HG03135 (cell line): ENCODE measurements around the gene LACTBL1.
"Not testable (repeated sequence)": the region's sequence is repeated elsewhere in the genome, so short reads cannot be mapped to it uniquely, and the experiment has no call there.

Experiments
- ATAC-seq: cut with Tn5 transposase; IDR thresholded peaks from one replicate; pipeline ENCODE4 v1.9.1; 2021; ENCODE audit warnings: mild to moderate bottlenecking, moderate library complexity; ENCODE audit not compliant: unreplicated experiment

Gene LACTBL1

DNA sequence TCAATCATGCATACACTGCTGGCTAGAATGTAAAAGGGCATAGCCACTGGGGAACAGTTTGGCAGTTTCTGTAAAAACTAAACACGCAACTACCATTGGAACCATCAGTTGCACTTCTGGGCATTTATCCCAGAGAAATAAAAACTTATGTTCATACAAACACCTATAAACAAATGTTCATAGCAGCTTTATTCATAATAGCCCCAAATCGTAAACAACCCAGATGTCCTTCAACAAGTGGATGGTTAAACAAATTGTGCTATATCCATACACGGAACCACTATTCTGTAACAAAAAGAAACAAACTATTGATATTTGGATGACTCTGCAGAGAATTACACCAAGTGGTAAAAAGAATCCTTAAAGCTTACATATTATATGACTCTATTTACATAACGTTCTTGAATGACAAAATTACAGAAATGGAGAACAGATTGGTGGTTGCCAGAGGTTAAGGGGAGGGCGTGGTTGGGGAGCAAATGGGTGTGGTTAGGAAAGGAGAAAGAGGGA lies 22.8 kb downstream of the LACTBL1 start:
- ATAC-seq: no peak

- ATAC-seq: not testable (repeated sequence)
These were observed 27.5 kb downstream of the LACTBL1 start for GRCh38 chr1:22945171-22945570.

GRCh38 chr1:22944346-22945055 lies 28.2 kb downstream of the LACTBL1 start:
- no peak for ATAC-seq

- ATAC-seq: no peak
These were observed 31.4 kb downstream of the LACTBL1 start for GRCh38 chr1:22941257-22941656.

DNA sequence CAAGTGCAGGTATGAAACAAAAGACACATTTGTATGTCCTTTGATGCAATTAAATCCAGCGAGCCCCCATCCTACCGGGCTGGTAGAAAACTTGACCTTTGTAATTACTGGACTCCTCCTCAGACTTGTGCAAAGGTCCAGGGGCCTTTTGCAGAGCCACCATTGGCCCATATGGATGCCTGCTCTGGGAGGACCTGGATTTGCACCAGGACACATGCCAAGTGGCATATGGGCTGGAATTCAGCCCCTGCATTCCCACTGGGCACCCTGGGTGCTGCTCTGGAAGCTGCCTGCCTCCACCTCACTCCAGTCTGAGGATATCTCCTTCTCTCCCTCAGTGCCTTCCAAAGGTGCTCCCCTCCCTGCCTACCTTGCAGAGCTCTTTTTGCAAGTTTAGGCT lies 36.0 kb downstream of the LACTBL1 start:
- ATAC-seq: no peak

- ATAC-seq: no peak
These were observed 37.2 kb downstream of the LACTBL1 start for GRCh38 chr1:22935433-22935832.

GRCh38 chr1:22932803-22933470 lies 39.7 kb downstream of the LACTBL1 start:
- no peak for ATAC-seq

DNA sequence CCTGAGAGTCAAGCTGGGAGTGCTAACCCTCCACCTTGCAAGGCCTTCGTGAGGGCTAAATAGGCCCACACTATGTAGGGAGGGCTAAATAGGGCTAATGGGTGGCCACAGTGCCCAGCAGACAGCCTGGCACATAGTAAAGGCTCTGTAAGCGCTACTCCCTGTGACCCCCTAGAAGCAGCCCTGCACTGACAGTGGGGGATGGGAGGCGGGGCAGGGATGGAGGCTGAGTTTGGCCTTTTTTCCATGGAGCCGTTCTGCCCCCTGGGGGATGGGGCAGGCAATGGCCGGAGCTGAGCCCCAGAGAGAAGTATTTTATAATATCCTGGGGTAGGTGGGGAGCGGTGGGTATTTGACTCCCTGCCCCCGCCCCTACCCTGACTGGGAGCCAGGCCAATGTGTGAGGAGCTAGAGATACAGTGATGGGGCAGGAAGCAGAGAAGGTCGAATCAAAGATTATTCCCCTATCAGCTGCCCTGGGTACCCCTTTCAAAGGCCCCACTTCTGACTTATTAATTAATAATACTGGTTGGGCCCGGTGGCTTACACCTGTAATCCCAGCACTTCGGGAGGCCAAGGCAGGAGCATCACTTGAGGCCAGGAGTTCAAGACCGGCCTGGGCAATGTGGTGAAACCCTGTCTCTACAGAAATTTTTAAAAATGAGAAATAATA lies 42.3 kb downstream of the LACTBL1 start:
- ATAC-seq: no peak

- ATAC-seq: no peak
These were observed 47.6 kb downstream of the LACTBL1 start for GRCh38 chr1:22925111-22925510.

GRCh38 chr1:22922640-22923039 lies 50.0 kb downstream of the LACTBL1 start:
- ATAC-seq: no peak

GRCh38 chr1:22921452-22922126 lies 51.1 kb downstream of the LACTBL1 start:
- no peak for ATAC-seq

DNA sequence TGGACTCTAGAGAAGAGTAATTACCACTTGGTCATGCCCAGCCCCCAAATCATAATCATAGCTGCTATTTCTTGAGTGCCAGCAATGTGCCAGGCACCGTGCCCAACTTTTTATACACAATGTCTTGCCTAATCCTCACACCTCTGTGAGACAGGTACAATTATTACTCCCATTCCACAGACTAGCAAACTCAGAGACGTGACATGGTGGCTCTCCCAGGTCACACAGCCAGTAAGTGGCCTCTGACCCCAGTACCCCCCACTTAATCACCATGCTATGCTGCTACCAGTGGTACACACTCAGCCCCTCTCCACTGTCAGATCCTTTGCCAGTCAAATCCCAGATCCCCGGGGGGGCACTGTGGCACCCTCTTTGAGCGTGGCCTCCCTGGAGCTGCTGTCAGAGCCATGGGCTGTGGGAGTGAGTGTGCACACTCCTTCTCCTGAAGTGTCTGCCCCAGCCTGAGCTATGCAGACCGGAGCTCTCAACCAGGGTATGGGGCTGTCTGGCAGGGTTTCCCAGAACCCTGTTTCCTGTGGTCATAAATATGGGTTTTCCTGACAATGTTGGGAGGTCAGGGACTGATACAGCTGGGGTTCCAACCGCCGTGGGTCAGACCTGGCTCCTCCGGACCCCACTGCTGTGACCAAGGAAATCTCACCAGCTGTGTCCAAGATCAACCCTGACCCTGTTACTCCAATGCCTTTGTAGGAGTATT lies 51.8 kb downstream of the LACTBL1 start:
- no peak for ATAC-seq

DNA sequence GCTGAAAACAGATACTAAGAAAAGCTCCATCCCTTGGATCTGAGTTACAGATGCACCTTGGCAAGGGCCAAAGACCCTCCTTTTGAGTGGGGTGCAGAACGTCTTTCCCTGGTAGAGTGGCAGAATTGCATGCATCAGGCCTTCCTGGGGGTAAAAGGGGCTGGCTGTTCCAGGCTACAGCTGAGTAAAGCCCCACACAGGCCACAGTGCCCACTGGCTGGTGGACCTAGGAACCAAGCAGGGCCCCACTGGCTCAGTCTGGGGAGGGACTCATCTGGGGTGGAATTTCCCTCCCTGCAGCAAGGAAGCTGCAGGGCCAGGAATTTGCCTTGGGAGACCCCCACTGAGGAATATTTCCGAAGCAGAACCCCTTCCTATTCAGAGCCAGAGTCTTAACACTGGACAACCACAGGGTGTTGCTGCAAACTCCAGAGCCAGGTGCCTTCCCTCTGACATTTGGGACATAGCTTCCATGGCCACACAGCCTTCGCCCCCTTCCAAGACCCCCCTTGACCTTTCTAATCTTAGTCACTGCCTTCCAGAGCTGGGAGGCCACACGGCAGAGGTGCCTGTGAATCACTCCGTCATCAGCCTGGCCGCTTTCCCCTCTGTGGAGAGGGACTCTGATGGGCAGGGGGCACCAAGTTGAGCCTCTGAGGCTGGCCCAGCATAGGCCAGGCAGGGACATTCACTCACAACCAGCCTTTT lies 52.5 kb downstream of the LACTBL1 start:
- ATAC-seq: no peak

DNA sequence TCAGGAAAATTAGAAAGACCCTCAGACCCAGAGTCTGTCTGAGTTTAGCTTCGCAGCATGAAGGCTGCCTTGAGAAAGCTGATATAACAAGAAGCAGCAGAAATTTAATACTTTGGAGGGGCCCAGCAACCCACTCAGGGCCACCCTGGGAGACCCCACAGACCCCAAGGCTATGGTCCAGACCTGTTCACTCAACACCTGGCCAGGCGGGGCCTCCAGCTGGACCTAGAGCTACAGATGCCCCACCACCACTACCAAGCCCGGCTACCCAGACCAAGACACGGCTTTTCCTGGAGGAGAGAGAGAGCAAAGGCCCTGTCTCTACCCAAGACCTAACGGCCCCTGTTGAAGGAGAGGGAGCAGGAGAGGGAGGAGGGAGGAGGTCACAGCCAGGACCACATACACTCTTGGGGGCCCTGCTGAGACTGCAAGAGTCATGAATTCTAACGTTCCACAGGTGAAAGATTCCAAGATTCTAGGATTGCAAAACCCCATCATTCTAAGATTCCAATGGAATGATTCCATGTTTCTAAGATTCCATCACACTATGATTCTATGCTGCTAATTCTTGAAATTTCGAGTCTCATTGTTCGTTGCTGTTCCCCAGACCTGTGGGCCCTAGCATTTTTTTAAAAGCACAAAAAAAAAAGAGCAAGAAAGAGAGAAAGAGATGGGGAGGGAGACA lies 53.2 kb downstream of the LACTBL1 start:
- ATAC-seq: no peak

- no peak for ATAC-seq
These were observed 54.0 kb downstream of the LACTBL1 start for GRCh38 chr1:22918644-22919043.

- no peak for ATAC-seq
These were observed 54.7 kb downstream of the LACTBL1 start for GRCh38 chr1:22917989-22918388.

GRCh38 chr1:22916471-22916820 lies 56.2 kb downstream of the LACTBL1 start:
- no peak for ATAC-seq

DNA sequence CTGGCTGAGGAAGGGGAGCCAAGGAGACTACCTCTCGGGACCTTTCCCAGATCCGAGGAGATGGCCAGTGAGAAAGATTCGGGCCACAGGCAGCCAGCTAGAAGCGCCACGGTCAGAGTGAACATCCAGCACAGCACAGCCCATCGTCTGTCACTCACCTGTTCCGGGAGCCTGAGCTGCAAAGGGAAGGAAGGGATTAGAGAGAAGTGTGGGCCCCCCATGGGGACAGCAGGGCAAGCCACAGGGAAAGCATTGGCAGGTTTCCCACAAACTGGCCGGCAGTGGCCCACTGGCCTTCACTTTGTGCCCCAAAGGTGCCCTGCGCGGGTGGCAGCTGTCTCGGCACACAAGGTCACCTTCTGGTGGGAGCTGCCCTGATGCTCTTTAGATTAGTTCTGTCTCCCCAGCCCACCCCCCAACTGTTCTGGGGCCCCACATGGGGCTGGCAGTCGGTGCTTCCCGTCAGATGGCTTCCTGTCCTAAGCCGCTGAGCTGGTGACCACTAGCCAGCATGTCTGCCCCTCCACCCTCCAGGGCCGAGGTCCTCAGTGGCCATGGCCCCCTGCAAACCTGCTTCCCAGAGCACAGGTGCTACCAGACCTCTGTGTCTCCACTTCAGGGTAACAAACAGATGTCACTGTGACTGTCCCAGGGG lies 56.7 kb downstream of the LACTBL1 start:
- no peak for ATAC-seq

GRCh38 chr1:22915231-22915630 lies 57.4 kb downstream of the LACTBL1 start:
- ATAC-seq: no peak
